Measurements from ENCODE around the gene NDUFS4. TPM values are rescaled to one million over a fixed set of nuclear protein-coding genes. Genes with fewer than 3 reads are reported as not detected.

Gene NDUFS4
- total RNA-seq, 1 experiment from 2014 or later, result 84.1 TPM

- Histone ChIP-seq H2AFZ (no peak overlapping the region; the same call in 1 of the 2 replicates), H3K4me2 (no peak overlapping the region), H3K27me3 (ENCODE audit: insufficient read depth, low read depth) (no peaks in the 10 kb centered on the region), H3K9me2 (ENCODE audit: insufficient read depth) (0 out of 2 replicates have a peak, but pooled peaks cover 8% of the 10 kb centered on the region), H3K4me3 (no peak overlapping the region), H3K36me3 (ENCODE audit: low read depth) (no peaks in the 10 kb centered on the region), H3F3A (ENCODE audit: insufficient read depth, low read depth) (no peaks in the 10 kb centered on the region), H3K9me3 (ENCODE audit: insufficient read depth, low read depth) (no peaks in the 10 kb centered on the region), H4K20me1 (ENCODE audit: insufficient read depth) (no peaks in the 10 kb centered on the region), H3K79me2 (ENCODE audit: low read depth) (no peaks in the 10 kb centered on the region), H3K4me1 (replicated peaks; ENCODE audit: insufficient read depth) (no peaks in the 10 kb centered on the region), H3K27ac (no peak overlapping the region)
- no peak for DNase-seq
- ChIA-PET CTCF (no interaction called here), POLR2A (ENCODE audit: unreplicated experiment) (no interaction called here)
- TF ChIP-seq CTCF (conservative IDR thresholded peaks at IDR 0.05) (no peak), EZH2 (IDR thresholded peaks at IDR 0.05; ENCODE audit: low read depth) (no peak)
- BruUV-seq (replicated peaks), result no TSS peak
- intact Hi-C loops (cut with micrococcal nuclease; ENCODE audit: unreplicated experiment), result no loop called here
Observed at GRCh38 chr5:53552561-53552960, 7.9 kb upstream of the NDUFS4 start.

- no peak overlapping the region for H3K4me3 ChIP-seq
- intact Hi-C loops (cut with micrococcal nuclease; ENCODE audit: unreplicated experiment), result no loop called here
- H3K9me3 ChIP-seq (ENCODE audit: insufficient read depth, low read depth), result no peaks in the 10 kb centered on the region
- no TSS peak for BruUV-seq (replicated peaks)
- H3K36me3 ChIP-seq (ENCODE audit: low read depth), result no peaks in the 10 kb centered on the region
- no peaks in the 10 kb centered on the region for H3F3A ChIP-seq (ENCODE audit: insufficient read depth, low read depth)
- H2AFZ ChIP-seq, result no peak overlapping the region
- H3K27ac ChIP-seq, result no peak overlapping the region
- TF ChIP-seq CTCF (conservative IDR thresholded peaks at IDR 0.05) (no peak), EZH2 (IDR thresholded peaks at IDR 0.05; ENCODE audit: low read depth) (no peak)
- CTCF ChIA-PET, result no interaction called here
- POLR2A ChIA-PET (ENCODE audit: unreplicated experiment), result no interaction called here
- H3K4me2 ChIP-seq, result no peak overlapping the region
- H4K20me1 ChIP-seq (ENCODE audit: insufficient read depth), result no peaks in the 10 kb centered on the region
- H3K27me3 ChIP-seq (ENCODE audit: insufficient read depth, low read depth), result no peaks in the 10 kb centered on the region
- H3K4me1 ChIP-seq (replicated peaks; ENCODE audit: insufficient read depth), result no peaks in the 10 kb centered on the region
- H3K9me2 ChIP-seq (ENCODE audit: insufficient read depth), result 0 out of 2 replicates have a peak, but pooled peaks cover 8% of the 10 kb centered on the region
- DNase-seq, result no peak
- H3K79me2 ChIP-seq (ENCODE audit: low read depth), result no peaks in the 10 kb centered on the region
Observed at GRCh38 chr5:53554444-53554843, 6.0 kb upstream of the NDUFS4 start.

- Histone ChIP-seq H4K20me1 (ENCODE audit: insufficient read depth) (no peaks in the 10 kb centered on the region), H3K27ac (no peak overlapping the region), H3K79me2 (ENCODE audit: low read depth) (no peaks in the 10 kb centered on the region), H3K27me3 (ENCODE audit: insufficient read depth, low read depth) (no peaks in the 10 kb centered on the region), H3K4me3 (no peak overlapping the region), H2AFZ (no peak overlapping the region), H3K4me2 (no peak overlapping the region), H3K9me3 (ENCODE audit: insufficient read depth, low read depth) (no peaks in the 10 kb centered on the region), H3K4me1 (replicated peaks; ENCODE audit: insufficient read depth) (no peaks in the 10 kb centered on the region), H3K36me3 (ENCODE audit: low read depth) (no peaks in the 10 kb centered on the region), H3K9me2 (ENCODE audit: insufficient read depth) (0 out of 2 replicates have a peak, but pooled peaks cover 8% of the 10 kb centered on the region), H3F3A (ENCODE audit: insufficient read depth, low read depth) (no peaks in the 10 kb centered on the region)
- TF ChIP-seq EZH2 (IDR thresholded peaks at IDR 0.05; ENCODE audit: low read depth) (no peak), CTCF (conservative IDR thresholded peaks at IDR 0.05) (no peak)
- no peak for DNase-seq
- POLR2A ChIA-PET (ENCODE audit: unreplicated experiment), result no interaction called here
- CTCF ChIA-PET, result no interaction called here
- no TSS peak for BruUV-seq (replicated peaks)
- intact Hi-C loops (cut with micrococcal nuclease; ENCODE audit: unreplicated experiment), result no loop called here
Observed at GRCh38 chr5:53555160-53555559, 5.3 kb upstream of the NDUFS4 start.

All from PC-9 (cell line).